ENCODE results near the gene GRM4.

GRM4 gene

GRCh38 chr6:33993653-33994471, 152.0 kb downstream of the GRM4 start:
- no peak for DNase-seq (ENCODE audit: low read depth)

- DNase-seq (ENCODE audit: low read depth), result no peak
These were observed 152.8 kb downstream of the GRM4 start for GRCh38 chr6:33993091-33993490.

GRCh38 chr6:33992191-33992590, 153.7 kb downstream of the GRM4 start:
- no peak for DNase-seq (ENCODE audit: low read depth)

- DNase-seq (ENCODE audit: low read depth), result no peak
These were observed 154.3 kb downstream of the GRM4 start for GRCh38 chr6:33991610-33992009.

GRCh38 chr6:33990061-33990541, 155.8 kb downstream of the GRM4 start:
- DNase-seq (ENCODE audit: low read depth), result no peak

GRCh38 chr6:33989016-33989854, 156.7 kb downstream of the GRM4 start:
- DNase-seq (ENCODE audit: low read depth), result no peak

GRCh38 chr6:33988121-33989015, 157.5 kb downstream of the GRM4 start:
- DNase-seq (ENCODE audit: low read depth), result no peak

GRCh38 chr6:33987531-33988021, 158.3 kb downstream of the GRM4 start:
- DNase-seq (ENCODE audit: low read depth), result no peak

- no peak for DNase-seq (ENCODE audit: low read depth)
These were observed 159.9 kb downstream of the GRM4 start for GRCh38 chr6:33985947-33986346.

GRCh38 chr6:33985313-33985751, 160.6 kb downstream of the GRM4 start:
- no peak for DNase-seq (ENCODE audit: low read depth)

- DNase-seq (ENCODE audit: low read depth), result no peak
These were observed 161.2 kb downstream of the GRM4 start for GRCh38 chr6:33984466-33985312.

- DNase-seq (ENCODE audit: low read depth), result no peak
These were observed 162.0 kb downstream of the GRM4 start for GRCh38 chr6:33983721-33984465.

- DNase-seq (ENCODE audit: low read depth), result no peak
These were observed 162.7 kb downstream of the GRM4 start for GRCh38 chr6:33983109-33983716.

- no peak for DNase-seq (ENCODE audit: low read depth)
These were observed 164.0 kb downstream of the GRM4 start for GRCh38 chr6:33981861-33982260.

- DNase-seq (ENCODE audit: low read depth), result no peak
These were observed 164.5 kb downstream of the GRM4 start for GRCh38 chr6:33981421-33981820.

- DNase-seq (ENCODE audit: low read depth), result no peak
These were observed 165.4 kb downstream of the GRM4 start for GRCh38 chr6:33980176-33981175.

- no peak for DNase-seq (ENCODE audit: low read depth)
These were observed 166.1 kb downstream of the GRM4 start for GRCh38 chr6:33979750-33980149.

- no peak for DNase-seq (ENCODE audit: low read depth)
These were observed 167.3 kb downstream of the GRM4 start for GRCh38 chr6:33978412-33979150.
